Suprapubic skin (tissue), 4 donors: Measurements from ENCODE around the gene ZNF621.

ENCODE experiments used
- CTCF ChIP-seq, 2 donors: fragments of 200-600 bp in 1 of 2; fragments of 450-650 bp in 1 of 2; sonication (generic) in 1 of 2; IDR thresholded peaks; one replicate each; pipeline ENCODE4 v1.5.1; 2016 to 2019; ENCODE audit warnings: antibody characterized with exemption in 2 of 2, mild to moderate bottlenecking in 1 of 2, moderate library complexity in 1 of 2
- POLR2A ChIP-seq, 2 donors: fragments of 450-650 bp; IDR thresholded peaks; one replicate each; pipeline ENCODE4 v1.6.1; 2017; ENCODE audit warnings: antibody characterized with exemption in 2 of 2, mild to moderate bottlenecking in 2 of 2, moderate library complexity in 2 of 2
- POLR2AphosphoS5 ChIP-seq, 3 donors: sonication (generic); formaldehyde crosslinking; IDR thresholded peaks; one replicate each; pipeline ENCODE4 v1.6.1; 2017; ENCODE audit warnings: antibody characterized with exemption in 3 of 3

GRCh38 chr3:40528426-40528825 is 3.7 kb downstream of the ZNF621 start:
- no peak for TF ChIP-seq POLR2AphosphoS5 (IDR thresholded peaks at IDR 0.05)
- TF ChIP-seq POLR2A (IDR thresholded peaks at IDR 0.05): no peak
- TF ChIP-seq CTCF (IDR thresholded peaks at IDR 0.05): no peak
